GM12892 (cell line): Measurements from ENCODE around the gene ZNF777.

Experiments
- POLR2A ChIP-seq: IDR thresholded peaks from 2 replicates; pipeline ENCODE4 v1.6.1; 2011; ENCODE audit warnings: low read depth, low read length, control low read depth
- POLR2AphosphoS5 ChIP-seq: IDR thresholded peaks from 2 replicates; pipeline ENCODE4 v1.6.1; 2011; ENCODE audit warnings: low read depth, low read length, control low read depth
- TAF1 ChIP-seq: IDR thresholded peaks from 2 replicates; pipeline ENCODE4 v1.6.1; 2011; ENCODE audit warnings: low read depth, mild to moderate bottlenecking, control low read depth, low read length, borderline replicate concordance

DNA sequence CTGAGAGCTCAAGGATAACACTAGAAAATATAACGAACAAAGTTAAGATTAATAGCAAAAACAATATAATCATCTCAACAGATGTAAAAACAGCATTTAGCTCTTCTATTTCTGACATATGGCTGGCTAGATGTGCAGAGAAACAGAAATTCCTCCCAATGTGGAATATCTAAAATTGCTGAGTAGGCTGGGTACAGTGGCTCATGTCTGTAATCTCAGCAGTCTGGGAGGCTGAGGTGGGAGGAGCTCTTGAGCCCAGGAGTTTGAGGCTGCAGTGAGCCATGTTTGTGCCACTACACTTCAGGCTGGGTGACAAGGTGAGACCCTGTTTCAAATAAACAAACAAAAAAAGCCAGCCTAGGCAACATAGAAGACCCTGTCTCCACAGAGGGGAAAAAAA is 18.7 kb upstream of the ZNF777 start:
- TF ChIP-seq POLR2AphosphoS5 (no peak), TAF1 (no peak), POLR2A (no peak)
